Transverse colon (tissue), 4 donors: ENCODE measurements around the gene ECHDC3.

ENCODE experiments used
- CTCF ChIP-seq, 5 experiments: fragments of 200-600 bp in 3 of 5; fragments of 450-650 bp in 2 of 5; sonication (generic) in 3 of 5; IDR thresholded peaks; 1 replicate in 2 of 5; 2 replicates in 3 of 5; pipeline ENCODE4 v1.5.1; 2016 to 2017; ENCODE audit warnings: antibody characterized with exemption in 5 of 5, inconsistent platforms in 3 of 5, mild to moderate bottlenecking in 2 of 5, moderate library complexity in 1 of 5
- POLR2A ChIP-seq: fragments of 450-650 bp; IDR thresholded peaks from one replicate; pipeline ENCODE4 v1.6.1; 2016; ENCODE audit warnings: antibody characterized with exemption, mild to moderate bottlenecking, moderate library complexity
- POLR2AphosphoS5 ChIP-seq, 3 donors: sonication (generic); formaldehyde crosslinking; IDR thresholded peaks; one replicate each; pipeline ENCODE4 v1.6.1; 2016; ENCODE audit warnings: antibody characterized with exemption in 3 of 3

DNA sequence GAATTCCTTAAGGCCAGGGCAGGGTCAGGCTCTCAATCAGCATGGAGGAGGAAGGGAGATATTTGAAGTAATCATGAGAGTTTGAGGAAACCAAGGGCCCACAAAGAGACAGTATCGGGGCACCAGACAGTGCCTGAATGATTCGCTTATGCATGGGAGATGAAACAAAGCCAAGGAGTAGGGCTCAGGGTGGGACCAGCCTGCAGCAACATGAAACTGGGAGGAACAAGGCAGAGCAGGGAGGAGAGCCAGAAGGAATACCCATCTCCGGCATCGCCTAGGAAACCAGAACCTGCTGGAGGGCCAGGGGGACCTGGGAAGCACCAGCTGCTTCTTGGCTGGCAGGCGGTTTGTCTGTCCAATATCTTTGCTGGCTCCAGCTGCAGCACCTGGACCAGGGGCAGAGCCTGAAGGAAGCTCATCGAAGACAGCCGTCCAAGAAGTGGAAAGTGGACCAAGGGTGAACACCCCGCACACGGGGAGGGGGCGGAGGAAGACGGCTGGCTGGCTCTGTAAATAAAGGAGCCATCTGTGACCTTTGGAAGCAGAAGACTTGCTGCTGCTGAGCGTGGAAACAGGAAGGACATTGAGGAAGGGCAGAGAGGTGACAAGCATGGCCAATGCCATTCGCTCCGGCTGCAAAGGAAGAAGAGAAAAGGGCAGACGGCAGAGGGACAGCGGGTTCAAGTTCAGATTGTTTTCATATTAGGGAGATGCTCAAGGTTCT lies 34.4 kb upstream of the ECHDC3 start:
- TF ChIP-seq CTCF (IDR thresholded peaks at IDR 0.05) (no peak), POLR2A (no peak), POLR2AphosphoS5 (IDR thresholded peaks at IDR 0.05) (peak in 2 of 3 donors; percentile 13 to 26)
